ENCODE measurements around the gene REEP1.

DNA sequence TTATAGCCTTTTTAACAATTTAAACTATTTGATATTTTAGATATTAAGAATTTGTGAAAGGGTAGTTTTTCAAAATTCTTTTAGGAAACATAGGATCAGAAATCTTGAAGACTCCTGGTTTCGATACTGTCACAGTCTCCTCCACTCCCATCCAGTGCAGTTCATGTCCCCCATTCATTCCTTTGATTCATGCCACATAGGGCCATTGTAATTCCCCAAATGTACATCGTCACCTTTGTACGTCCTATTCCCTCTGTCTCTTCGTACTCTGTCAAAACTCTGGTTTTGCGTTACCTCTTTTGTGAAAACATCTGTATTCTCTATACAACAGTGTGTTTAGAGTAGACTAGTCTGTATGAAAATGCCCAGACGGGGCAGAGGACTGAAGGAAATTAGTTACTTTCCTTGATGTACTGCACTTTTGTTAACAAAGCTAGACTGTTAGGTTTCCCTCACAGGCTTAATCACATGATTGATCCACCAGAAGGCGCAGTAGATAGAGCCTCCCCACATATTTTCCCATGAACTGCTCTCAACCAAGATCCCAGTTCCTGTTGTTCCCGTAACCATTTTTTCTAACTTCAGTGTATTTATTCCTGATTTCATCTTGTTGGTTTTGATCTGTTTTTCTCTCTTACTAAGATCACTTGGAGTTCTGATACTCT lies 135.6 kb downstream of the REEP1 start:
- TF ChIP-seq, protein P1, sequence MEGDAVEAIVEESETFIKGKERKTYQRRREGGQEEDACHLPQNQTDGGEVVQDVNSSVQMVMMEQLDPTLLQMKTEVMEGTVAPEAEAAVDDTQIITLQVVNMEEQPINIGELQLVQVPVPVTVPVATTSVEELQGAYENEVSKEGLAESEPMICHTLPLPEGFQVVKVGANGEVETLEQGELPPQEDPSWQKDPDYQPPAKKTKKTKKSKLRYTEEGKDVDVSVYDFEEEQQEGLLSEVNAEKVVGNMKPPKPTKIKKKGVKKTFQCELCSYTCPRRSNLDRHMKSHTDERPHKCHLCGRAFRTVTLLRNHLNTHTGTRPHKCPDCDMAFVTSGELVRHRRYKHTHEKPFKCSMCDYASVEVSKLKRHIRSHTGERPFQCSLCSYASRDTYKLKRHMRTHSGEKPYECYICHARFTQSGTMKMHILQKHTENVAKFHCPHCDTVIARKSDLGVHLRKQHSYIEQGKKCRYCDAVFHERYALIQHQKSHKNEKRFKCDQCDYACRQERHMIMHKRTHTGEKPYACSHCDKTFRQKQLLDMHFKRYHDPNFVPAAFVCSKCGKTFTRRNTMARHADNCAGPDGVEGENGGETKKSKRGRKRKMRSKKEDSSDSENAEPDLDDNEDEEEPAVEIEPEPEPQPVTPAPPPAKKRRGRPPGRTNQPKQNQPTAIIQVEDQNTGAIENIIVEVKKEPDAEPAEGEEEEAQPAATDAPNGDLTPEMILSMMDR (IDR thresholded peaks at IDR 0.05) = no peak
- TF ChIP-seq POLR2A (IDR thresholded peaks at IDR 0.05) = no peak

All from Peyer's patch (tissue), 4 donors.